CD4-positive, alpha-beta memory T cell (primary cell): ENCODE results near the gene TAF9B. TPM values are rescaled to one million over a fixed set of nuclear protein-coding genes. Genes with fewer than 3 reads are reported as not detected.
A peak's percentile ranks its signal among the peaks of the same experiment; 100 is the strongest.
"Not testable (repeated sequence)": the region's sequence is repeated elsewhere in the genome, so short reads cannot be mapped to it uniquely, and the experiment has no call there.

Experiments
- CTCF ChIA-PET: fragments of 350-600 bp; sonication (Branson Sonifier 250); formaldehyde crosslinking; loops from one replicate; lab custom pipeline; 2021; ENCODE audit warnings: inconsistent platforms; ENCODE audit not compliant: partially characterized antibody; lab: Charles Lee
- POLR2A ChIA-PET: fragments of 350-600 bp; sonication (Branson Sonifier 250); formaldehyde crosslinking; loops from one replicate; lab custom pipeline; 2021; ENCODE audit not compliant: partially characterized antibody; lab: Charles Lee
- DNase-seq, 5 donors: peaks; one replicate each; pipeline versions ENCODE4 v3.0.0 to v3.0.0-alpha.2; 2020 to 2022; ENCODE audit warnings: mixed read lengths in 1 of 5
- H3K27ac ChIP-seq: one replicate; pipeline ENCODE4 v1.7.0; 2013; ENCODE audit warnings: low read depth, low read length
- H3K27me3 ChIP-seq: 2 replicates; pipeline ENCODE4 v1.7.0; 2013; ENCODE audit warnings: mild to moderate bottlenecking, low read length, moderate library complexity; ENCODE audit not compliant: insufficient read depth
- H3K36me3 ChIP-seq: 2 replicates; pipeline ENCODE4 v1.7.0; 2013; ENCODE audit warnings: mild to moderate bottlenecking, low read length, moderate library complexity; ENCODE audit not compliant: insufficient read depth
- H3K4me1 ChIP-seq: 2 replicates; pipeline ENCODE4 v1.7.0; 2013; ENCODE audit warnings: mild to moderate bottlenecking, low read length, moderate library complexity; ENCODE audit not compliant: insufficient read depth
- H3K4me3 ChIP-seq, 2 donors: one replicate each; pipeline ENCODE4 v1.7.0; 2013; ENCODE audit warnings: low read length in 2 of 2, mild to moderate bottlenecking in 1 of 2
- H3K9me3 ChIP-seq, 2 donors: one replicate each; pipeline ENCODE4 v1.7.0; 2013; ENCODE audit warnings: low read length in 2 of 2, control low read depth in 1 of 2; ENCODE audit not compliant: control insufficient read depth in 1 of 2
- H3K27ac Mint-ChIP-seq, 7 donors: one replicate each; pipeline ENCODE4 v1.8.0; 2020 to 2021; ENCODE audit warnings: mixed read lengths in 7 of 7, mild to moderate bottlenecking in 6 of 7, inconsistent platforms in 3 of 7, moderate library complexity in 3 of 7
- H3K27me3 Mint-ChIP-seq, 2 donors: one replicate each; pipeline ENCODE4 v1.8.0; 2020 to 2021; ENCODE audit warnings: mixed read lengths in 2 of 2
- H3K36me3 Mint-ChIP-seq, 2 donors: one replicate each; pipeline ENCODE4 v1.8.0; 2020 to 2021; ENCODE audit warnings: mixed read lengths in 2 of 2, inconsistent platforms in 1 of 2, mild to moderate bottlenecking in 1 of 2
- H3K4me1 Mint-ChIP-seq, 4 donors: one replicate each; pipeline ENCODE4 v1.8.0; 2020 to 2021; ENCODE audit warnings: mixed read lengths in 4 of 4, mild to moderate bottlenecking in 1 of 4
- H3K4me3 Mint-ChIP-seq, 8 donors: one replicate each; pipeline ENCODE4 v1.8.0; 2020 to 2021; ENCODE audit warnings: mixed read lengths in 8 of 8, mild to moderate bottlenecking in 7 of 8, moderate library complexity in 6 of 8, inconsistent platforms in 3 of 8
- H3K9me3 Mint-ChIP-seq, 8 donors: one replicate each; pipeline ENCODE4 v1.8.0; 2020 to 2021; ENCODE audit warnings: mixed read lengths in 8 of 8, mild to moderate bottlenecking in 5 of 8, inconsistent platforms in 3 of 8, moderate library complexity in 1 of 8
- intact Hi-C: fragments of 100-400 bp; cut with micrococcal nuclease; formaldehyde crosslinking; loops from one replicate; pipeline ENCODE4 v1.15.1; 2023
- polyA plus RNA-seq, 2 donors: library from polyadenylated mRNA; unstranded; fragments of 300-500 nt; fragmentation: Illumina TruSeq; gene quantifications; one replicate each; pipeline ENCODE4 v1.2.3, GENCODE V29; 2021
- total RNA-seq, 2 experiments: library from RNA; stranded (reverse); gene quantifications; one replicate each; pipeline ENCODE4 v1.2.3, GENCODE V29; 2021

TAF9B gene
- total and polyA plus RNA-seq, 4 experiments from 2014 or later: 23.6 to 32.8 (median 27.7) TPM

DNA sequence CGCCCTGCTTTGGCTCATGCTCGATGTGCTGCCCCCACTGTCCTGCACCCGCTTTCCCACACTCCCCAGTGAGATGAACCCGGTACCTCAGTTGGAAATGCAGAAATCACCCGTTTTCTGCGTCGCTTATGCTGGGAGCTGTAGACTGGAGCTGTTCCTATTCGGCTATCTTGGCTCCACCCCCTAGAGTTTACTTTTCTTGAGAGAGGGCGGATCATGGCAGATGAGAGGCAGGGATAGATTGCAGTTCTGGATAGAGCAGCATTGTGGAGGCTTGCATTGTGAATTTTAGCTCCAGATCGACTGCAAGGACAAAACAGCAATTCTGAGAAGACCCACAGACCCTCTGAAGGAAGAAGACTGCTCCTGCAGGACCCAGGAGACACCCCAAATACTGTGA is 18.4 kb upstream of the TAF9B start:
- H3K27ac ChIP-seq, CTCF ChIA-PET, H3K36me3 ChIP-seq, H3K4me3 Mint-ChIP-seq, H3K9me3 ChIP-seq, H3K36me3 Mint-ChIP-seq, intact Hi-C loops, H3K27me3 Mint-ChIP-seq, H3K4me1 ChIP-seq, DNase-seq, H3K9me3 Mint-ChIP-seq, H3K4me3 ChIP-seq, H3K27me3 ChIP-seq: not testable (repeated sequence)
- POLR2A ChIA-PET: interaction anchor here (1.7 kb wide), 1 partner anchor 19 kb away, joined by 5 read pairs; the partner anchor contains the start of gene TAF9B
- Mint-ChIP-seq H3K4me1 (peaks cover 7 to 24% (median 9%) of the 10 kb centered on the region in 4 donors), H3K27ac (peak overlapping the region in 2 of 7 donors; percentile 10 to 38)

DNA sequence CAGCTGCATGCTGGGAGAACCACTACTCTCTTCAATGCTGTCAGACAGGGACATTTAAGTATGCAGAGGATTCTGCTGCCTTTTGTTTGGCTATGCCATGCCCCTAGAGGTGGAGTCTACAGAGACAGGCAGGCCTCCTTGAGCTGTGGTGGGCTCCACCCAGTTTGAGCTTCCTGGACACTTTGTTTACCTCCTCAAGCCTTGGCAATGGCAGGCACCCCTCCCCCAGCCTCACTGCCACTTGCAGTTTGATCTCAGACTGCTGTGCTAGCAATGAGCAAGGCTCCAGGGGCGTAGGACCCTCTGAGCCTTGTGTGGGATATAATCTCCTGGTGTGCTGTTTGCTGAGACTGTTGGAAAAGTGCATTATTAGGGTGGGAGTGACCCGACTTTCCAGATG is 17.9 kb upstream of the TAF9B start:
- POLR2A ChIA-PET: interaction anchor here (0.6 to 1.7 kb wide), 2 partner anchors 9 to 18 kb away, joined by 3 to 5 read pairs; partner anchors contain the start of gene TAF9B

DNA sequence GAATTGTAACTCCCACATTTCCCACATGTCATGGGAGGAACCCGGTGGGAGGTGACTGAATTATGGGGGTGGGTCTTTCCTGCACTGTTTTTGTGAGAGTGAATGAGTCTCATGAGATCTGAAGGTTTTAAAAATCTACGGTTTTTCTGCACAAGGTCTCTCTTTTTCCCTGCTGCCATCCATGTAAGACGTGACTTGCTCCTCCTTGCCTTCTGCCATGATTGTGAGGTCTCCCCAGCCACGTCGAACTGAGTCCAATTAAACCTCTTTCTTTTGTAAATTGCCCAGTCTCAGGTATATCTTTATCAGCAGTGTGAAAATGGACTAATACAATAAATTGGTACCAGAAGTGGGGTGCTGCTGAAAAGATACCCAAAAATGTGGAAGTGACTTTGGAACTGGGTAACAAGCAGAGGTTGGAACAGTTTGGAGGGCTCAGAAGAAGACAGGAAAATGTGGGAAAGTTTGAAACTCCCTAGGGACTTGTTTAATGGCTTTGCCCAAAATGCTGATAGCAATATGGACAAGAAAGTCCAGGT is 7.6 kb upstream of the TAF9B start:
- POLR2A ChIA-PET, H3K4me1 Mint-ChIP-seq, H3K4me3 Mint-ChIP-seq, H3K9me3 ChIP-seq, CTCF ChIA-PET, H3K4me1 ChIP-seq, H3K27me3 ChIP-seq, intact Hi-C loops, H3K36me3 Mint-ChIP-seq, H3K36me3 ChIP-seq, H3K27me3 Mint-ChIP-seq, H3K4me3 ChIP-seq, H3K27ac Mint-ChIP-seq, DNase-seq, H3K27ac ChIP-seq: not testable (repeated sequence)
- peaks cover 0 to 31% (median 20%) of the 10 kb centered on the region in 8 donors for H3K9me3 Mint-ChIP-seq

More for the DNA sequence above, 17.9 kb upstream of the TAF9B start:
- peak overlapping the region in 4 of 8 donors; percentile 36 to 55 (median 47) for H3K4me3 Mint-ChIP-seq
- H3K36me3 ChIP-seq, H3K4me1 ChIP-seq, H3K36me3 Mint-ChIP-seq, H3K27ac ChIP-seq, CTCF ChIA-PET, H3K9me3 Mint-ChIP-seq, H3K9me3 ChIP-seq, intact Hi-C loops, H3K27me3 ChIP-seq, H3K4me3 ChIP-seq, H3K27me3 Mint-ChIP-seq: not testable (repeated sequence)
- peak in 3 of 5 donors; percentile 13 to 39 (median 21) for DNase-seq
- H3K4me1 Mint-ChIP-seq: peaks cover 6 to 23% (median 8%) of the 10 kb centered on the region in 4 donors
- H3K27ac Mint-ChIP-seq: peak overlapping the region in 5 of 7 donors; percentile 10 to 85 (median 45)

DNA sequence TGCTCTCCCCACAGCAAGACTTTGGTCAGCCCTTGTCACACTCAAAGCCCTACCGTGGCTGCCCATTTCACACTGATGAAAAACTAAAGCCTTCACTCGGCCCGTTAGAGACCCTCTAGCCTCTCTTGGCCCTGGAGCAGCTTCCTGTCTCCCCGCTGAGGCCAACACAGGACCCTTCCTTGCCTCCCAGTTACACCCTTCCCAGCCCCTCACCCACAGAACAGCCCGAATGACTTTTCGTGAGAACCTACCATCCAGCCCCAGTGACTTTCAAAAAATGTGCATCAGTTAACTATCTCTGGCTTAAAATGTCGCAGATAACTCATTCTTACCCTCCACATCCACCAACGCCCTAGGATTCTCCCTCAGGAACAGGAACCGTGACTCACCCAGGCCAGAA is 756 bp upstream of the TAF9B start:
- Histone ChIP-seq H3K27ac (no peak overlapping the region), H3K9me3 (no peaks in the 10 kb centered on the region), H3K27me3 (no peaks in the 10 kb centered on the region), H3K36me3 (no peaks in the 10 kb centered on the region), H3K4me1 (peaks cover 6% of the 10 kb centered on the region), H3K4me3 (no peak overlapping the region)
- Mint-ChIP-seq H3K4me3 (peak overlapping the region; percentile 4 to 97 (median 88)), H3K36me3 (peaks cover 0 to 2% of the 10 kb centered on the region in 2 donors), H3K27me3 (no peaks in the 10 kb centered on the region), H3K4me1 (peaks cover 3 to 7% (median 5%) of the 10 kb centered on the region in 4 donors), H3K9me3 (no peaks in the 10 kb centered on the region), H3K27ac (peak overlapping the region in 5 of 7 donors; percentile 73 to 95 (median 94))
- no peak for DNase-seq
- CTCF ChIA-PET: interaction anchor here (1.0 to 1.6 kb wide), 3 partner anchors 60 to 241 kb away, joined by 3 to 4 read pairs (median 3); partner anchors contain the start of gene COX7B
- POLR2A ChIA-PET: interaction anchor here (0.8 to 2.4 kb wide), 6 partner anchors 10 to 182 kb away, joined by 3 to 7 read pairs (median 4); partner anchors contain the start of gene PGK1
- intact Hi-C loops: no loop called here

DNA sequence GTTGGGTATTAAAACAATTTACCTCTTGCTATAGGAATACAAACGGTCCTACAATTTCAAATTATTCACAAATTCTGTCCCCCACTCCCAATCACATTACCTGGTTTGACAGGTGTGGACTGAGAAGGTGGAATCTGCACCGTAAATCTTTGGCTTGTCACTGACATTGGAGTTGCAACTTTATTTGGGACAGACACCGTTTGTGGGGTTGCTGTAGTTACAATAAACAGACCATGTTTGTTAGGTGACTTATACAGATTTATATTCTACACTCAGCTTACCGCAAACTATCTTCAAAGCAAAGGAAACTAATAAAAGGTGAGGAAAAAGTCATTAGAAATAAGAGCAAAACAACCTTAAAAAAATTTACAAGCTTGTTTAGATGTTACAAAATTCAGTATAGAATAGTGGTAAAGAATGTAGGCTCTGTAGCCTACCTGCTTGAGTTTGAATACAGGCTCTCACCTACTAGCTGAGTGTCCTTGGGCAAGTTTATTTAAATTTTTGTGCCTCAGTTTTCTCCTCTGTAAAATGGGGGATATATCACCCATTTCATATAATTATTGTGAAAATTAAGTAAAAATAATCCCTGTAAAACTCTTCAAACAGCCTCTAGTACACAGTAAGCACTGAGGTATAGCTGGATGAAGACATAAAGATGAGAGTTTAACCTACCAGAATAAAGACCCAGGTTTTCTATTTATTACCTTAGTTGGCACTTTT is 6.1 kb downstream of the TAF9B start:
- H3K27ac ChIP-seq: no peak overlapping the region

DNA sequence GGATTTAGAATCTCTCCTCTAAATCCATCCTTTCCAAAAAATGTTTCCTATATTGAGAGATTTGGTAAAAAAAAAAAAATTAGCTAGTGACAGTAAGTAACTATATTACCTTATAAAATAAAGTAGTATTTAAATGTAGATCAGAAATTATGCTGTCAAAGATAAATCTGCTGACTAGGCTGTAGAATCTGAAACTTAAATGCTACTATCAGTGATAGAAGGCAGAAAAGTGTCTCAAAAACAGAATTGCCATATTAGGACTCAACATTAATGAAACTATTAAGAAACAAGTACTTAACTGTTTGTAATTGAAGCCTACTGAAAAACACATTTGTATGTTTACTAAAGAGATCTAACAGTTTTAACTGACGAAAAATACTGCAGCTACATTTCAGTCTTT is 8.3 kb downstream of the TAF9B start:
- POLR2A ChIA-PET: interaction anchor here (1.2 to 1.5 kb wide), 3 partner anchors 9 to 37 kb away, joined by 3 to 4 read pairs (median 3); partner anchors contain the start of gene TAF9B

More for the DNA sequence above, 6.1 kb downstream of the TAF9B start:
- Histone ChIP-seq H3K36me3 (peaks cover 4% of the 10 kb centered on the region), H3K27me3 (no peaks in the 10 kb centered on the region), H3K4me3 (no peak overlapping the region), H3K4me1 (peaks cover 1% of the 10 kb centered on the region), H3K9me3 (no peaks in the 10 kb centered on the region)
- Mint-ChIP-seq H3K4me3 (no peak overlapping the region), H3K27ac (peak overlapping the region in 5 of 7 donors; percentile 23 to 85 (median 44)), H3K36me3 (peaks cover 0 to 21% of the 10 kb centered on the region in 2 donors), H3K27me3 (no peaks in the 10 kb centered on the region), H3K9me3 (no peaks in the 10 kb centered on the region), H3K4me1 (peaks cover 2 to 14% (median 6%) of the 10 kb centered on the region in 4 donors)
- ChIA-PET POLR2A (interaction anchor here (1.1 kb wide), 1 partner anchor 17 kb away, joined by 3 read pairs; no protein-coding TSS in a partner anchor), CTCF (interaction anchor here (0.7 kb wide), 2 partner anchors 29 to 66 kb away, joined by 3 read pairs; partner anchors contain the start of gene PGK1)
- peak in 3 of 5 donors; percentile 11 to 29 (median 12) for DNase-seq
- intact Hi-C loops: loop anchor here (10.0 kb wide), 2 partner anchors 381 to 1121 kb away; no protein-coding TSS in a partner anchor

More for the DNA sequence above, 8.3 kb downstream of the TAF9B start:
- no peaks in the 10 kb centered on the region for H3K9me3 Mint-ChIP-seq
- H3K4me1 Mint-ChIP-seq: peaks cover 2 to 14% (median 6%) of the 10 kb centered on the region in 4 donors
- Histone ChIP-seq H3K4me3 (no peak overlapping the region), H3K27me3 (no peaks in the 10 kb centered on the region), H3K36me3 (peaks cover 9% of the 10 kb centered on the region), H3K27ac (no peak overlapping the region), H3K4me1 (no peaks in the 10 kb centered on the region), H3K9me3 (no peaks in the 10 kb centered on the region)
- intact Hi-C loops: loop anchor here (10.0 kb wide), 2 partner anchors 384 to 1124 kb away; no protein-coding TSS in a partner anchor
- H3K27ac Mint-ChIP-seq: peak overlapping the region in 2 of 7 donors; percentile 15 to 78
- CTCF ChIA-PET: no interaction called here
- no peak overlapping the region for H3K4me3 Mint-ChIP-seq
- peaks cover 0 to 38% of the 10 kb centered on the region in 2 donors for H3K36me3 Mint-ChIP-seq
- no peak for DNase-seq
- no peaks in the 10 kb centered on the region for H3K27me3 Mint-ChIP-seq
